ENCODE measurements around the gene RNF123.

RNF123 gene

GRCh38 chr3:49716169-49716568, 26.8 kb downstream of the RNF123 start:
- Histone ChIP-seq H3K36me3 (ENCODE audit: insufficient read depth, insufficient read length, low read length) (peaks cover 78% of the 10 kb centered on the region), H3K9ac (ENCODE audit: insufficient read length, low read depth) (no peak overlapping the region), H3K4me1 (ENCODE audit: insufficient read depth, insufficient read length) (peaks cover 39% of the 10 kb centered on the region), H3K9me3 (ENCODE audit: insufficient read depth, low read length) (no peaks in the 10 kb centered on the region), H3K27me3 (ENCODE audit: insufficient read depth, insufficient read length) (no peaks in the 10 kb centered on the region), H3K4me3 (ENCODE audit: insufficient read length, low read depth) (no peak overlapping the region)
- TF ChIP-seq YY1 (IDR thresholded peaks at IDR 0.05; ENCODE audit: insufficient read depth, insufficient read length) (no peak), SUZ12 (IDR thresholded peaks at IDR 0.05; ENCODE audit: extremely low read depth, insufficient read depth, insufficient read length) (no peak), ZNF274 (IDR thresholded peaks at IDR 0.05; ENCODE audit: low read depth, low read length) (no peak)
- no peak for DNase-seq (ENCODE audit: low read depth, low spot score)

- peaks cover 78% of the 10 kb centered on the region for H3K36me3 ChIP-seq (ENCODE audit: insufficient read depth, insufficient read length, low read length)
- DNase-seq (ENCODE audit: low read depth, low spot score): no peak
- no peaks in the 10 kb centered on the region for H3K9me3 ChIP-seq (ENCODE audit: insufficient read depth, low read length)
- no peak for TF ChIP-seq YY1 (IDR thresholded peaks at IDR 0.05; ENCODE audit: insufficient read depth, insufficient read length)
- no peak for TF ChIP-seq SUZ12 (IDR thresholded peaks at IDR 0.05; ENCODE audit: extremely low read depth, insufficient read depth, insufficient read length)
- TF ChIP-seq ZNF274 (IDR thresholded peaks at IDR 0.05; ENCODE audit: low read depth, low read length): no peak
- peaks cover 34% of the 10 kb centered on the region for H3K4me1 ChIP-seq (ENCODE audit: insufficient read depth, insufficient read length)
- no peak overlapping the region for H3K4me3 ChIP-seq (ENCODE audit: insufficient read length, low read depth)
- peak overlapping the region; percentile 3 for H3K9ac ChIP-seq (ENCODE audit: insufficient read length, low read depth)
- H3K27me3 ChIP-seq (ENCODE audit: insufficient read depth, insufficient read length): no peaks in the 10 kb centered on the region
These were observed 27.4 kb downstream of the RNF123 start for GRCh38 chr3:49716691-49717210.

- peaks cover 34% of the 10 kb centered on the region for H3K4me1 ChIP-seq (ENCODE audit: insufficient read depth, insufficient read length)
- H3K27me3 ChIP-seq (ENCODE audit: insufficient read depth, insufficient read length): no peaks in the 10 kb centered on the region
- DNase-seq (ENCODE audit: low read depth, low spot score): no peak
- peak overlapping the region; percentile 3 for H3K9ac ChIP-seq (ENCODE audit: insufficient read length, low read depth)
- H3K9me3 ChIP-seq (ENCODE audit: insufficient read depth, low read length): no peaks in the 10 kb centered on the region
- H3K4me3 ChIP-seq (ENCODE audit: insufficient read length, low read depth): no peak overlapping the region
- peaks cover 84% of the 10 kb centered on the region for H3K36me3 ChIP-seq (ENCODE audit: insufficient read depth, insufficient read length, low read length)
- TF ChIP-seq SUZ12 (IDR thresholded peaks at IDR 0.05; ENCODE audit: extremely low read depth, insufficient read depth, insufficient read length) (no peak), ZNF274 (IDR thresholded peaks at IDR 0.05; ENCODE audit: low read depth, low read length) (no peak)
These were observed 28.0 kb downstream of the RNF123 start for GRCh38 chr3:49717211-49717958.

- Histone ChIP-seq H3K27me3 (ENCODE audit: insufficient read depth, insufficient read length) (no peaks in the 10 kb centered on the region), H3K4me1 (ENCODE audit: insufficient read depth, insufficient read length) (peaks cover 33% of the 10 kb centered on the region), H3K9me3 (ENCODE audit: insufficient read depth, low read length) (no peaks in the 10 kb centered on the region), H3K36me3 (ENCODE audit: insufficient read depth, insufficient read length, low read length) (peaks cover 87% of the 10 kb centered on the region), H3K9ac (ENCODE audit: insufficient read length, low read depth) (peak overlapping the region; percentile 90), H3K4me3 (ENCODE audit: insufficient read length, low read depth) (no peak overlapping the region)
- TF ChIP-seq YY1 (IDR thresholded peaks at IDR 0.05; ENCODE audit: insufficient read depth, insufficient read length) (no peak), ZNF274 (IDR thresholded peaks at IDR 0.05; ENCODE audit: low read depth, low read length) (no peak), SUZ12 (IDR thresholded peaks at IDR 0.05; ENCODE audit: extremely low read depth, insufficient read depth, insufficient read length) (no peak)
- no peak for DNase-seq (ENCODE audit: low read depth, low spot score)
These were observed 28.9 kb downstream of the RNF123 start for GRCh38 chr3:49717959-49718857.

- Histone ChIP-seq H3K4me3 (ENCODE audit: insufficient read length, low read depth) (peak overlapping the region; percentile 47), H3K4me1 (ENCODE audit: insufficient read depth, insufficient read length) (peaks cover 29% of the 10 kb centered on the region), H3K36me3 (ENCODE audit: insufficient read depth, insufficient read length, low read length) (peaks cover 85% of the 10 kb centered on the region), H3K9me3 (ENCODE audit: insufficient read depth, low read length) (no peaks in the 10 kb centered on the region), H3K9ac (ENCODE audit: insufficient read length, low read depth) (peak overlapping the region; percentile 90), H3K27me3 (ENCODE audit: insufficient read depth, insufficient read length) (no peaks in the 10 kb centered on the region)
- TF ChIP-seq ZNF274 (IDR thresholded peaks at IDR 0.05; ENCODE audit: low read depth, low read length) (no peak), SUZ12 (IDR thresholded peaks at IDR 0.05; ENCODE audit: extremely low read depth, insufficient read depth, insufficient read length) (no peak), YY1 (IDR thresholded peaks at IDR 0.05; ENCODE audit: insufficient read depth, insufficient read length) (no peak)
- no peak for DNase-seq (ENCODE audit: low read depth, low spot score)
These were observed 29.5 kb downstream of the RNF123 start for GRCh38 chr3:49718858-49719213.

- peak within 1 kb of the TSS; percentile 90 for H3K9ac ChIP-seq (ENCODE audit: insufficient read length, low read depth)
- peaks cover 80% of the 10 kb centered on the region for H3K36me3 ChIP-seq (ENCODE audit: insufficient read depth, insufficient read length, low read length)
- DNase-seq (ENCODE audit: low read depth, low spot score): peak; percentile 90
- H3K9me3 ChIP-seq (ENCODE audit: insufficient read depth, low read length): no peaks in the 10 kb centered on the region
- H3K4me1 ChIP-seq (ENCODE audit: insufficient read depth, insufficient read length): peaks cover 29% of the 10 kb centered on the region
- no peak for TF ChIP-seq ZNF274 (IDR thresholded peaks at IDR 0.05; ENCODE audit: low read depth, low read length)
- no peak for TF ChIP-seq SUZ12 (IDR thresholded peaks at IDR 0.05; ENCODE audit: extremely low read depth, insufficient read depth, insufficient read length)
- TF ChIP-seq YY1 (IDR thresholded peaks at IDR 0.05; ENCODE audit: insufficient read depth, insufficient read length): no peak
- H3K4me3 ChIP-seq (ENCODE audit: insufficient read length, low read depth): peak within 1 kb of the TSS; percentile 47
- H3K27me3 ChIP-seq (ENCODE audit: insufficient read depth, insufficient read length): no peaks in the 10 kb centered on the region
These were observed 30.0 kb downstream of the RNF123 start, which contains the start of gene AMIGO3 for GRCh38 chr3:49719214-49719884. Gene AMIGO3, minus strand, starts transcription at chr3:49719684. Its CDS starts 219 bp downstream, at chr3:49719465.
